HL-60 (cell line): Measurements from ENCODE around the gene MECR.

Source experiments
- DNase-seq, 2 experiments: peaks; one replicate each; pipeline ENCODE4 v3.0.0-alpha.2; 2010 to 2020; ENCODE audit warnings: low read depth in 1 of 2, low spot score in 1 of 2
- H3K27ac ChIP-seq: fragments of 250-450 bp; sonication (Bioruptor Pico); replicated peaks from 2 replicates; pipeline ENCODE4 v1.5.1; 2020; ENCODE audit warnings: mild to moderate bottlenecking, moderate library complexity
- H3K27me3 ChIP-seq: fragments of 250-450 bp; sonication (Bioruptor Pico); 2 replicates; pipeline ENCODE4 v1.5.1; 2021; ENCODE audit warnings: mild to moderate bottlenecking, moderate library complexity; ENCODE audit not compliant: insufficient read depth, poor library complexity, severe bottlenecking
- H3K4me3 ChIP-seq: replicated peaks from 2 replicates; pipeline ENCODE4 v1.5.1; 2011; ENCODE audit warnings: mild to moderate bottlenecking, control low read depth, low read length; ENCODE audit not compliant: insufficient read depth
- CTCF ChIP-seq: IDR thresholded peaks from one replicate; pipeline ENCODE4 v1.5.1; 2011; ENCODE audit warnings: low read length, control low read depth, inconsistent platforms; ENCODE audit not compliant: insufficient read depth
- GABPA ChIP-seq: IDR thresholded peaks from 2 replicates; pipeline ENCODE4 v1.6.1; 2012; ENCODE audit warnings: low read depth
- POLR2AphosphoS5 ChIP-seq: IDR thresholded peaks from 2 replicates; pipeline ENCODE4 v1.6.1; 2012; ENCODE audit warnings: low read depth
- REST ChIP-seq: IDR thresholded peaks from 2 replicates; pipeline ENCODE4 v1.6.1; 2012; ENCODE audit warnings: low read depth; ENCODE audit not compliant: insufficient replicate concordance
- SPI1 ChIP-seq: IDR thresholded peaks from 2 replicates; pipeline ENCODE4 v1.6.1; 2012; ENCODE audit warnings: low read depth, mild to moderate bottlenecking, borderline replicate concordance

Gene MECR

GRCh38 chr1:29258189-29258975 lies 27.6 kb upstream of the MECR start:
- no peak for TF ChIP-seq SPI1
- no peak for TF ChIP-seq POLR2AphosphoS5
- TF ChIP-seq GABPA = no peak
- no peak for TF ChIP-seq REST
- TF ChIP-seq CTCF = no peak
- DNase-seq = no peak
- Histone ChIP-seq H3K27me3 (peaks cover 43% of the 10 kb centered on the region), H3K27ac (no peak overlapping the region), H3K4me3 (no peak overlapping the region)

GRCh38 chr1:29256979-29257804 lies 26.5 kb upstream of the MECR start:
- Histone ChIP-seq H3K27ac (no peak overlapping the region), H3K27me3 (peaks cover 40% of the 10 kb centered on the region), H3K4me3 (no peak overlapping the region)
- no peak for DNase-seq
- TF ChIP-seq POLR2AphosphoS5 (no peak), REST (no peak), SPI1 (no peak), CTCF (no peak), GABPA (no peak)

DNA sequence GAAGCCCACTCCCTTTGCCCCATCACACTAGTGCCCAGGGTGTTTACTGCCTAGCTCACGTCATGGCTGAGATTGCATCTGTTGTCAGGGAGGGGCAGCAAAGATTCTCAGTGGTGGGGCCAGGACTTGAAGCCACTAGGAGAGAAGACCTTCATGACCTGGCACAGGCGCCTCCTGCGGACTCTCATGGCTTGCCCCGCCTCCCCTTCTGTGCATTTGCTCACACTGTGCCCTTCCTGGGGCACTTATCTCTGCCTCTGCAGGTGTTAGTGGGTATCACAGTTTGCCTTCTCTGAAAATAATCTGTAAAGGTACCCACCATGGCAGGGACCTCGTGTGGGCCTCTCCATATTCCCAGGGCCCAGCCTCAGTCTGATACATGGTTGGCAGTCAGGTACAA lies 25.7 kb upstream of the MECR start:
- H3K27me3 ChIP-seq = peaks cover 37% of the 10 kb centered on the region
- no peak overlapping the region for H3K27ac ChIP-seq
- H3K4me3 ChIP-seq = no peak overlapping the region
- TF ChIP-seq GABPA (no peak), CTCF (no peak), SPI1 (no peak), REST (no peak), POLR2AphosphoS5 (no peak)
- no peak for DNase-seq
